Pancreas (tissue), 10 donors: Measurements from ENCODE around the gene NIPAL3. TPM values are rescaled to one million over a fixed set of nuclear protein-coding genes. Genes with fewer than 3 reads are reported as not detected.
"Not testable (repeated sequence)": the region's sequence is repeated elsewhere in the genome, so short reads cannot be mapped to it uniquely, and the experiment has no call there.

Experiments used
- ATAC-seq, 4 donors: fragments of 200-7000 bp; cut with Tn5 transposase; one replicate each; pipeline versions ENCODE4 v1.8.0 to v1.9.1; 2020; ENCODE audit warnings: mild to moderate bottlenecking in 4 of 4, moderate library complexity in 4 of 4
- DNase-seq, 6 donors: peaks; one replicate each; pipeline ENCODE4 v3.0.0-alpha.2; 2020
- FAIRE-seq: peaks from 2 replicates; lab custom pipeline; 2012; peaks lifted over from hg19 to GRCh38; lab: Jason Lieb, UNC
- H3K27ac ChIP-seq, 4 donors: fragments of 200-600 bp; sonication (generic); 1 replicate in 3 of 4; 2 replicates in 1 of 4; pipeline versions ENCODE4 v1.5.0 to v1.8.0; 2020
- H3K27me3 ChIP-seq, 4 donors: fragments of 200-600 bp; one replicate each; pipeline ENCODE4 v1.8.0; 2021
- H3K36me3 ChIP-seq, 3 donors: fragments of 200-600 bp; sonication (generic) in 1 of 3; one replicate each; pipeline versions ENCODE4 v1.5.0 to v1.8.0; 2020 to 2021
- H3K4me1 ChIP-seq, 3 donors: fragments of 200-600 bp; one replicate each; pipeline ENCODE4 v1.8.0; 2021
- H3K4me3 ChIP-seq, 4 donors: fragments of 200-600 bp; sonication (generic) in 2 of 4; one replicate each; pipeline versions ENCODE4 v1.5.0 to v1.8.0; 2020 to 2021
- H3K9me3 ChIP-seq, 4 donors: fragments of 200-600 bp; one replicate each; pipeline ENCODE4 v1.8.0; 2021
- WGBS, 2 donors: extraction: QIAGEN DNeasy Blood & Tissue Kit; methylation state at CpG; one replicate each; pipeline ENCODE4 v1.1.7; 2013; 5-methylcytosine and 5-hydroxymethylcytosine counted together
- intact Hi-C, 3 donors: fragments of 100-400 bp; cut with DNase I; formaldehyde crosslinking; loops; one replicate each; pipeline versions ENCODE4 v1.11.1 to v1.14.2; 2022
- polyA plus RNA-seq, 2 donors: library from polyadenylated mRNA; stranded (reverse); fragments of 200-250 nt; gene quantifications; one replicate each; pipeline ENCODE4 v1.2.3, GENCODE V29; 2013
- total RNA-seq, 6 donors: library from RNA; stranded (reverse); fragmentation: NEBNext Ultra II Directional in 4 of 6; extraction: Animal tissue kit (Norgen Biotek cat#: 25700) in 4 of 6; gene quantifications; one replicate each; pipeline versions ENCODE4 v1.2.1 to v1.2.4, GENCODE V29; 2021 to 2023
- TF ChIP-seq, protein P1 (sequence below), 4 donors: fragments of 200-600 bp; sonication (generic) in 3 of 4; IDR thresholded peaks; one replicate each; pipeline versions ENCODE4 v1.5.0 to v1.8.0; 2021; ENCODE audit warnings: antibody characterized with exemption in 4 of 4
- donor health status: healthy with polysubstance abuse.
- donor health status: DM: no; HTN: no; CAD: no; lungs with moderate emphysema.
- donor health status: DM: no; HTN: no; CAD: no.
- donor health status: control.
- donor health status: control.
- donor health status: Bipolar disorder and iron deficiency.
- donor health status: DM: yes; HTN: yes; CAD: no.
- donor health status: DM: no; HTN: no; CAD: no.
- donor health status: DM: no; HTN: no; CAD: no.
- donor health status: DM: yes; HTN: yes; CAD: no.

The NIPAL3 gene
- total and polyA plus RNA-seq, 8 donors = 7.2 to 25.4 (median 18.5) TPM

DNA sequence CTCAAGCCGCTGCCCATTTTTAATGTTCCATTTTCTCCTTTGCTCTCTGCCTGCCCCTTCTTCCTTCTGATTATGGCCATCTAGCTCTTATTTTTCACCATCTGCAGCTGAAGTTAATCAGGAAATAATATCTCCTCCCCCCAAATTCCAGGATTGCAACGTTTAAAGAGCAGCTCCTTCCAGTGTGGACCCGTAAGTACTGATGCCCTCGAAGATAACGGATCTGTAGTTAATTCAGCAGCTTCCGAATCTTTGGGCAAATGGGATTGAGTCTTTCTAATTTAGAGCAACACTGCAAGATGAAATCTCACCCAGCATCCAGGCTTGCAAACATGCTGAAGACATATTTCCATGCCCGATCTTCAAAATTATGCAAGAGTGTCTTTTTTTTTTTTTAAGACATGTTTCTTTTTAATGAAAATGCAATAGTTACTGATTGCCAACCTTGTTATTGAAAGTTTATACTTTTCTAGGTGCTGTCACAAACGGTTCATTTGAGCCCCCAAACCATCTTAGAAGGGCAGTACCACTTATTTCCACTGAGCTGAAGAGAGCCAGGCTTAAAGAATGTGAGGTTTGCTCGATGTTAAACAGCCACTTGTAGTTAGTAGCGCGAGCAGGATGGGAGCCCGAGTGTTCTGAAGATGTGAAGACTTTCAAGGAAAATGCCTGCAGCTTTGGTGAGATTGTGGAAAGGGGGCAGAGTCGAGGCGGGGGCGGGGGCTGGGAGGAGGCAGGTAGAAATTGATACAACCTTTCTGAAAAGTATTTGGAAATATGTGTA lies 76.2 kb downstream of the NIPAL3 start:
- Histone ChIP-seq H3K27me3 (no peaks in the 10 kb centered on the region), H3K27ac (no peak overlapping the region), H3K9me3 (no peaks in the 10 kb centered on the region), H3K36me3 (no peaks in the 10 kb centered on the region), H3K4me1 (no peaks in the 10 kb centered on the region), H3K4me3 (no peak overlapping the region)
- TF ChIP-seq, protein P1, sequence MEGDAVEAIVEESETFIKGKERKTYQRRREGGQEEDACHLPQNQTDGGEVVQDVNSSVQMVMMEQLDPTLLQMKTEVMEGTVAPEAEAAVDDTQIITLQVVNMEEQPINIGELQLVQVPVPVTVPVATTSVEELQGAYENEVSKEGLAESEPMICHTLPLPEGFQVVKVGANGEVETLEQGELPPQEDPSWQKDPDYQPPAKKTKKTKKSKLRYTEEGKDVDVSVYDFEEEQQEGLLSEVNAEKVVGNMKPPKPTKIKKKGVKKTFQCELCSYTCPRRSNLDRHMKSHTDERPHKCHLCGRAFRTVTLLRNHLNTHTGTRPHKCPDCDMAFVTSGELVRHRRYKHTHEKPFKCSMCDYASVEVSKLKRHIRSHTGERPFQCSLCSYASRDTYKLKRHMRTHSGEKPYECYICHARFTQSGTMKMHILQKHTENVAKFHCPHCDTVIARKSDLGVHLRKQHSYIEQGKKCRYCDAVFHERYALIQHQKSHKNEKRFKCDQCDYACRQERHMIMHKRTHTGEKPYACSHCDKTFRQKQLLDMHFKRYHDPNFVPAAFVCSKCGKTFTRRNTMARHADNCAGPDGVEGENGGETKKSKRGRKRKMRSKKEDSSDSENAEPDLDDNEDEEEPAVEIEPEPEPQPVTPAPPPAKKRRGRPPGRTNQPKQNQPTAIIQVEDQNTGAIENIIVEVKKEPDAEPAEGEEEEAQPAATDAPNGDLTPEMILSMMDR (IDR thresholded peaks at IDR 0.05) = no peak
- no peak for FAIRE-seq
- no peak for ATAC-seq
- 60 to 67% methylated on average over 15 of the region's 15 CpGs for WGBS, 2 donors
- intact Hi-C loops = loop anchor here in 1 of 3 donors (10.0 kb wide), 1 partner anchor 67 kb away; no protein-coding TSS in a partner anchor
- DNase-seq = no peak

DNA sequence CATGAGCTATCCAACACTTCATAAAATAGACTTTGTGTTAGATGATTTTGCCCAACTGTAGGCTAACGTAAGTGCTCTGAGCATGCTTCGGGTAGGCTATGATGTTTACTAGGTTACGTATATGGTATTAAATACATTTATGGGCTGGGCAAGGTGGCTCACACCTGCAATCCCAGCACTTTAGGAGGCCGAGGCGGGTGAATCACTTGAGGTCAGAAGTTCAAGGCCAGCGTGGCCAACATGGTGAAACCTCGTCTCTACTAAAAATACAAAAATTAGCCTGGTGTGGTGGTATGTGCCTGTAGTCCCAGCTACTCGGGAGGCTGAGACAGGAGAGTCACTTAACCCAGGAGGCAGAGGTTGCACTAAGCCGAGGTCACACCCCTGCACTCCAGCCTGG lies 77.3 kb downstream of the NIPAL3 start:
- H3K4me3 ChIP-seq, DNase-seq, H3K27ac ChIP-seq, H3K36me3 ChIP-seq, ATAC-seq, H3K9me3 ChIP-seq, H3K4me1 ChIP-seq, FAIRE-seq, H3K27me3 ChIP-seq: not testable (repeated sequence)
- WGBS, 2 donors = 88 to 92% methylated on average over 9 of the region's 9 CpGs
- intact Hi-C loops = loop anchor here in 1 of 3 donors (10.0 kb wide), 1 partner anchor 68 kb away; no protein-coding TSS in a partner anchor

DNA sequence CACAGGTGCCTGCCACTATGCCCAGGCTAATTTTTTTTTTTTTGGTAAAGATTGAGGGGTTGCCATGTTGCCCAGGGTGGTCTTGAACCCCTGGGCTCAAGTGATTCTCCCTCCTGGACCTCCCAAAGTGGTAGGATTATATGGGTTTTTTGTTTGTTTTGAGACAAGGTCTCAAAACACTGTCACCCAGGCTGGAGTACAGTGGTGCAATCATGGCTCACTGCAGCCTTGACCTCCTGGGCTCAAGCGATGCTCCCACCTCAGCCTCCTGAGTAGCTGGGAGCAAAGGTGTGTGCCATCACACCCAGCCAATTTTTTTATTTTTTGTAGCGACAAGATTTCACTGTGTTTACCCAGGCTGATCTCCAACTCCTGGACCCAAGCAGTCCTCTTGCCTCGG lies 78.2 kb downstream of the NIPAL3 start:
- DNase-seq (no peak), ATAC-seq (no peak), FAIRE-seq (no peak)
- Histone ChIP-seq H3K27ac (no peak overlapping the region), H3K36me3 (no peaks in the 10 kb centered on the region), H3K9me3 (no peaks in the 10 kb centered on the region), H3K27me3 (no peaks in the 10 kb centered on the region), H3K4me1 (no peaks in the 10 kb centered on the region), H3K4me3 (no peak overlapping the region)
- 69 to 74% methylated on average over 3 of the region's 3 CpGs for WGBS, 2 donors
- TF ChIP-seq, protein P1 (IDR thresholded peaks at IDR 0.05) = no peak
- intact Hi-C loops = loop anchor here in 1 of 3 donors (10.0 kb wide), 1 partner anchor 69 kb away; no protein-coding TSS in a partner anchor

DNA sequence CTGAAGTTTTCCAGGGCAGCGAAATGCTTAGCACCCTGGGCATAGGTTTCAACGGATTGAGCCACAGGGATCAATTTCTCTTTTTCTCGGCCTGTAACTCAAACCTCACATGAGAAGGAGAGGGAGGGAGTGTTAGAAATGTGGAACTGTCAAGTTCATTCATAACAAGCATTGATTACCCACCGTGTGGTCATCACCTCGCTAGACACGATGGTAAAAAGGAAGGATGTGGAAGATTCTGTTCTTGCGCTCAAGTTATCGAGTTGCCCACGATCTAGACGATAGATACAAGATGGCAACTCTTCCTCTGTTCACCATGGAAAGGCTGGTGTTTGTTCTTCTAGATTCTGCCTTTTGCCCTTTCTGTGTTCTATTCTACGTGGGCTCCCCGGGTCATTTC lies 83.0 kb downstream of the NIPAL3 start:
- Histone ChIP-seq H3K4me3 (no peak overlapping the region), H3K36me3 (no peaks in the 10 kb centered on the region), H3K4me1 (peaks cover 0 to 5% (median 0%) of the 10 kb centered on the region in 3 donors), H3K9me3 (no peaks in the 10 kb centered on the region), H3K27me3 (no peaks in the 10 kb centered on the region), H3K27ac (no peak overlapping the region)
- DNase-seq (no peak), ATAC-seq (no peak), FAIRE-seq (no peak)
- TF ChIP-seq, protein P1 (IDR thresholded peaks at IDR 0.05) = no peak
- WGBS, 2 donors = 87 to 92% methylated on average over 12 of the region's 12 CpGs
- intact Hi-C loops = loop anchor here in 1 of 3 donors (10.0 kb wide), 1 partner anchor 74 kb away; no protein-coding TSS in a partner anchor

DNA sequence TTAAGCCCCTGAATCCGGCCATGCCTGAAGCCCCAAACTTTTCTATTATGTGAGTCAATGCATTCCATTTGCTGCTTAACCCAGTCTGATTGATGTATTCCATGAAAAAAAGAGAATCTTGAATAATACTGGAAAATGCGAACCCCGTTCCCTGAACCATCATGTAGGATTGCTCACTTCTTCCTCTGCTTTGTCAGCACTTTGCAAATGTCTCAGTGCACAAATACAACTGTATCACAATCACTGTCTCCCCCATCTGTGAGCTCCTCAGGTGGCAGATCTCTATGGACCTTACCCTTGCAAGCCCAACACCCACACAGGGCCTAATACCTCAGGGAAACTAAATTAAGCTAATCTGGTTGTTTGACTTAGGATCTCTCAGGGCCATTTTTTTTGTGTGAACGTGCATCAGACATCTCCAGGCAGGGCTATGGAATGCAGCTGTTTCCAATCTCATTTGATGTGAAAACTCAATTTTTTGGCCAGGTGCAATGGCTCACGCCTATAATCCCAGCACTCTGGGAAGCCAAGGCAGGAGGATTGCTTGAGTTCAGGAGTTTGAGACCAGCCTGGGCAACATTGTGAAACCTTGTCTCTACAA lies 84.9 kb downstream of the NIPAL3 start:
- no peaks in the 10 kb centered on the region for H3K36me3 ChIP-seq
- intact Hi-C loops = no loop called here
- DNase-seq (no peak), ATAC-seq (no peak), FAIRE-seq (no peak)
- WGBS, 2 donors = 72 to 77% methylated on average over 5 of the region's 5 CpGs
- no peaks in the 10 kb centered on the region for H3K27me3 ChIP-seq
- TF ChIP-seq, protein P1 (IDR thresholded peaks at IDR 0.05) = no peak
- H3K4me1 ChIP-seq = peaks cover 0 to 21% (median 4%) of the 10 kb centered on the region in 3 donors
- no peaks in the 10 kb centered on the region for H3K9me3 ChIP-seq
- H3K27ac ChIP-seq = no peak overlapping the region
- H3K4me3 ChIP-seq = no peak overlapping the region
